ENCODE data around the gene PDGFB. TPM values are rescaled to one million over a fixed set of nuclear protein-coding genes. Genes with fewer than 3 reads are reported as not detected.

PDGFB gene
- total RNA-seq, 1 experiment from 2014 or later: 9.2 TPM

DNA sequence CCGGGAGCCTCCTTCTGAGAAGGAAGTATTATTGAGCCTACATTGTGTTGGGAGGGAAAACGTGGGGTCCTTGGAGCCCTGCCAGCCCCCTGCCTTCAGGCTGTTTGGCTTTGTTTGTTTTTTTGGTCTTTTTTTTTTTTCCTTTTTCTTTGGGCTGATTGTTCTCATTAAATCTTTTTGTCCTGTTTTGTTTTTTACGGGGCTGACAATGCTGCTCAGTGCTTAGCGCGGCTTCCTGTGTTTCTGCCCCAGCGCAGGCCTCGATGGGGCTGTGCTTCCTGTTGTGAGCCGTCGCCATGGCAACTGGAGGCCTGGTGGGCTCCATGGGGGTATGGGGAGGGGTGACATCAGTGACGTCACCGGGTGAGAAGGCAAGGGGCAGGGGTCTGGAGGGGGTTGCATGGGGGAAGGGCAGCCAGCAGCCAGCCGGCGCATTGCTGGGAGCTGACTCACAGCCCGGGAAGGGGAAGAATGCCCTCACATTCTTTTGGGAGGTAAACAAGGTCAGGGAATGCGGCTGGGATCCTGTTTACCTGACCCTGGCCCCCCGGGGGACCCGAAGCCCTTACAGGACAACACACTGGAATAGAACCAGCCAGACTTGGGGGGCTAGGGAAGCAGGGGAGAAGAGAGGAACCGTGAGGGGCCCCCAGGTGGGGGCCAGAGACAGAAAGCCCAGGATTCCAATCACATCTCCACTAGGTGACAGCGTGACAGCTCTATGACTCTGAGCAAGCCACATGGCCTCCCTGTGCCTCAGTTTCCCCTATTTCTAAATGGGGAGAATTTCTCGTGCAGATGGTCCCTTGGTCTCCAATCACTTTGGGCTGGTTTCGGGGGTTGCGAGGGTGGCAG is 70.1 kb downstream of the PDGFB start:
- ChIA-PET CTCF (interaction anchor here (0.7 to 4.0 kb wide), 10 partner anchors 39 to 340 kb away, joined by 3 to 19 read pairs (median 3); no protein-coding TSS in a partner anchor), POLR2A (interaction anchor here (0.9 to 6.2 kb wide), 8 partner anchors 39 to 137 kb away, joined by 3 to 45 read pairs (median 6); no protein-coding TSS in a partner anchor)
- no peak overlapping the region for H3K4me3 Mint-ChIP-seq
- ATAC-seq (peak; percentile 63), DNase-seq (ENCODE audit: low spot score) (peak; percentile 99)
- H3K9me3 Mint-ChIP-seq: no peaks in the 10 kb centered on the region
- H3K27ac Mint-ChIP-seq: peak overlapping the region; percentile 100
- no peaks in the 10 kb centered on the region for H3K27me3 Mint-ChIP-seq (ENCODE audit: low read depth)
- H3K36me3 Mint-ChIP-seq: no peaks in the 10 kb centered on the region
- H3K4me1 Mint-ChIP-seq: peaks cover 88% of the 10 kb centered on the region
- TF ChIP-seq CREB1 (CRISPR knock-in tag; IDR thresholded peaks at IDR 0.05) (0 out of 2 replicates have a peak, but pooled peaks have one; percentile 67), FOXP1 (CRISPR knock-in tag; IDR thresholded peaks at IDR 0.05; ENCODE audit: borderline replicate concordance) (peak; percentile 89; the same call in 1 of the 2 replicates), TEAD4 (CRISPR knock-in tag; IDR thresholded peaks at IDR 0.05) (peak; percentile 94), JUN (CRISPR knock-in tag; IDR thresholded peaks at IDR 0.05) (peak; percentile 93; the same call in 1 of the 2 replicates), ZNF423 (CRISPR knock-in tag; IDR thresholded peaks at IDR 0.05) (peak; percentile 11), EMX1 (CRISPR knock-in tag; IDR thresholded peaks at IDR 0.05) (0 out of 2 replicates have a peak, but pooled peaks have one; percentile 6), ZNF396 (CRISPR knock-in tag; IDR thresholded peaks at IDR 0.05; ENCODE audit: borderline replicate concordance) (peak; percentile 10; the same call in 1 of the 2 replicates), GABPB1 (CRISPR knock-in tag; IDR thresholded peaks at IDR 0.05) (peak; percentile 50; the same call in 1 of the 2 replicates), TEAD1 (CRISPR knock-in tag; IDR thresholded peaks at IDR 0.05) (peak; percentile 99), ZBTB21 (CRISPR knock-in tag; IDR thresholded peaks at IDR 0.05; ENCODE audit: borderline replicate concordance) (peak; percentile 98), ETV6 (CRISPR knock-in tag; IDR thresholded peaks at IDR 0.05) (peak; percentile 68; the same call in 1 of the 2 replicates), RORB (CRISPR knock-in tag; IDR thresholded peaks at IDR 0.05) (no peak), FOXK1 (CRISPR knock-in tag; IDR thresholded peaks at IDR 0.05) (peak; percentile 99), NFE2L1 (CRISPR knock-in tag; IDR thresholded peaks at IDR 0.05) (peak; percentile 17; the same call in 1 of the 2 replicates), CREM (CRISPR knock-in tag; IDR thresholded peaks at IDR 0.05) (peak; percentile 89; the same call in 1 of the 2 replicates)
- TF ChIP-seq, protein P1, sequence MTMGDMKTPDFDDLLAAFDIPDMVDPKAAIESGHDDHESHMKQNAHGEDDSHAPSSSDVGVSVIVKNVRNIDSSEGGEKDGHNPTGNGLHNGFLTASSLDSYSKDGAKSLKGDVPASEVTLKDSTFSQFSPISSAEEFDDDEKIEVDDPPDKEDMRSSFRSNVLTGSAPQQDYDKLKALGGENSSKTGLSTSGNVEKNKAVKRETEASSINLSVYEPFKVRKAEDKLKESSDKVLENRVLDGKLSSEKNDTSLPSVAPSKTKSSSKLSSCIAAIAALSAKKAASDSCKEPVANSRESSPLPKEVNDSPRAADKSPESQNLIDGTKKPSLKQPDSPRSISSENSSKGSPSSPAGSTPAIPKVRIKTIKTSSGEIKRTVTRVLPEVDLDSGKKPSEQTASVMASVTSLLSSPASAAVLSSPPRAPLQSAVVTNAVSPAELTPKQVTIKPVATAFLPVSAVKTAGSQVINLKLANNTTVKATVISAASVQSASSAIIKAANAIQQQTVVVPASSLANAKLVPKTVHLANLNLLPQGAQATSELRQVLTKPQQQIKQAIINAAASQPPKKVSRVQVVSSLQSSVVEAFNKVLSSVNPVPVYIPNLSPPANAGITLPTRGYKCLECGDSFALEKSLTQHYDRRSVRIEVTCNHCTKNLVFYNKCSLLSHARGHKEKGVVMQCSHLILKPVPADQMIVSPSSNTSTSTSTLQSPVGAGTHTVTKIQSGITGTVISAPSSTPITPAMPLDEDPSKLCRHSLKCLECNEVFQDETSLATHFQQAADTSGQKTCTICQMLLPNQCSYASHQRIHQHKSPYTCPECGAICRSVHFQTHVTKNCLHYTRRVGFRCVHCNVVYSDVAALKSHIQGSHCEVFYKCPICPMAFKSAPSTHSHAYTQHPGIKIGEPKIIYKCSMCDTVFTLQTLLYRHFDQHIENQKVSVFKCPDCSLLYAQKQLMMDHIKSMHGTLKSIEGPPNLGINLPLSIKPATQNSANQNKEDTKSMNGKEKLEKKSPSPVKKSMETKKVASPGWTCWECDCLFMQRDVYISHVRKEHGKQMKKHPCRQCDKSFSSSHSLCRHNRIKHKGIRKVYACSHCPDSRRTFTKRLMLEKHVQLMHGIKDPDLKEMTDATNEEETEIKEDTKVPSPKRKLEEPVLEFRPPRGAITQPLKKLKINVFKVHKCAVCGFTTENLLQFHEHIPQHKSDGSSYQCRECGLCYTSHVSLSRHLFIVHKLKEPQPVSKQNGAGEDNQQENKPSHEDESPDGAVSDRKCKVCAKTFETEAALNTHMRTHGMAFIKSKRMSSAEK (CRISPR knock-in tag; IDR thresholded peaks at IDR 0.05; ENCODE audit: borderline replicate concordance): peak; percentile 96
- TF ChIP-seq, protein P2, sequence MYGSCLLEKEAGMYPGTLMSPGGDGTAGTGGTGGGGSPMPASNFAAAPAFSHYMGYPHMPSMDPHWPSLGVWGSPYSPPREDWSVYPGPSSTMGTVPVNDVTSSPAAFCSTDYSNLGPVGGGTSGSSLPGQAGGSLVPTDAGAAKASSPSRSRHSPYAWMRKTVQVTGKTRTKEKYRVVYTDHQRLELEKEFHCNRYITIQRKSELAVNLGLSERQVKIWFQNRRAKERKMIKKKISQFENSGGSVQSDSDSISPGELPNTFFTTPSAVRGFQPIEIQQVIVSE (CRISPR knock-in tag; IDR thresholded peaks at IDR 0.05; ENCODE audit: borderline replicate concordance): no peak
- TF ChIP-seq, protein P3, sequence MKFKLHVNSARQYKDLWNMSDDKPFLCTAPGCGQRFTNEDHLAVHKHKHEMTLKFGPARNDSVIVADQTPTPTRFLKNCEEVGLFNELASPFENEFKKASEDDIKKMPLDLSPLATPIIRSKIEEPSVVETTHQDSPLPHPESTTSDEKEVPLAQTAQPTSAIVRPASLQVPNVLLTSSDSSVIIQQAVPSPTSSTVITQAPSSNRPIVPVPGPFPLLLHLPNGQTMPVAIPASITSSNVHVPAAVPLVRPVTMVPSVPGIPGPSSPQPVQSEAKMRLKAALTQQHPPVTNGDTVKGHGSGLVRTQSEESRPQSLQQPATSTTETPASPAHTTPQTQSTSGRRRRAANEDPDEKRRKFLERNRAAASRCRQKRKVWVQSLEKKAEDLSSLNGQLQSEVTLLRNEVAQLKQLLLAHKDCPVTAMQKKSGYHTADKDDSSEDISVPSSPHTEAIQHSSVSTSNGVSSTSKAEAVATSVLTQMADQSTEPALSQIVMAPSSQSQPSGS (CRISPR knock-in tag; IDR thresholded peaks at IDR 0.05; ENCODE audit: borderline replicate concordance, low read depth): peak; percentile 23; the same call in 1 of the 2 replicates
- TF ChIP-seq, protein P4, sequence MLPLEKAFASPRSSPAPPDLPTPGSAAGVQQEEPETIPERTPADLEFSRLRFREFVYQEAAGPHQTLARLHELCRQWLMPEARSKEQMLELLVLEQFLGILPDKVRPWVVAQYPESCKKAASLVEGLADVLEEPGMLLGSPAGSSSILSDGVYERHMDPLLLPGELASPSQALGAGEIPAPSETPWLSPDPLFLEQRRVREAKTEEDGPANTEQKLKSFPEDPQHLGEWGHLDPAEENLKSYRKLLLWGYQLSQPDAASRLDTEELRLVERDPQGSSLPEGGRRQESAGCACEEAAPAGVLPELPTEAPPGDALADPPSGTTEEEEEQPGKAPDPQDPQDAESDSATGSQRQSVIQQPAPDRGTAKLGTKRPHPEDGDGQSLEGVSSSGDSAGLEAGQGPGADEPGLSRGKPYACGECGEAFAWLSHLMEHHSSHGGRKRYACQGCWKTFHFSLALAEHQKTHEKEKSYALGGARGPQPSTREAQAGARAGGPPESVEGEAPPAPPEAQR (CRISPR knock-in tag; IDR thresholded peaks at IDR 0.05): no peak
- TF ChIP-seq, protein P5, sequence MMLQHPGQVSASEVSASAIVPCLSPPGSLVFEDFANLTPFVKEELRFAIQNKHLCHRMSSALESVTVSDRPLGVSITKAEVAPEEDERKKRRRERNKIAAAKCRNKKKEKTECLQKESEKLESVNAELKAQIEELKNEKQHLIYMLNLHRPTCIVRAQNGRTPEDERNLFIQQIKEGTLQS (CRISPR knock-in tag; conservative IDR thresholded peaks at IDR 0.05): peak; percentile 92
- TF ChIP-seq, protein P6, sequence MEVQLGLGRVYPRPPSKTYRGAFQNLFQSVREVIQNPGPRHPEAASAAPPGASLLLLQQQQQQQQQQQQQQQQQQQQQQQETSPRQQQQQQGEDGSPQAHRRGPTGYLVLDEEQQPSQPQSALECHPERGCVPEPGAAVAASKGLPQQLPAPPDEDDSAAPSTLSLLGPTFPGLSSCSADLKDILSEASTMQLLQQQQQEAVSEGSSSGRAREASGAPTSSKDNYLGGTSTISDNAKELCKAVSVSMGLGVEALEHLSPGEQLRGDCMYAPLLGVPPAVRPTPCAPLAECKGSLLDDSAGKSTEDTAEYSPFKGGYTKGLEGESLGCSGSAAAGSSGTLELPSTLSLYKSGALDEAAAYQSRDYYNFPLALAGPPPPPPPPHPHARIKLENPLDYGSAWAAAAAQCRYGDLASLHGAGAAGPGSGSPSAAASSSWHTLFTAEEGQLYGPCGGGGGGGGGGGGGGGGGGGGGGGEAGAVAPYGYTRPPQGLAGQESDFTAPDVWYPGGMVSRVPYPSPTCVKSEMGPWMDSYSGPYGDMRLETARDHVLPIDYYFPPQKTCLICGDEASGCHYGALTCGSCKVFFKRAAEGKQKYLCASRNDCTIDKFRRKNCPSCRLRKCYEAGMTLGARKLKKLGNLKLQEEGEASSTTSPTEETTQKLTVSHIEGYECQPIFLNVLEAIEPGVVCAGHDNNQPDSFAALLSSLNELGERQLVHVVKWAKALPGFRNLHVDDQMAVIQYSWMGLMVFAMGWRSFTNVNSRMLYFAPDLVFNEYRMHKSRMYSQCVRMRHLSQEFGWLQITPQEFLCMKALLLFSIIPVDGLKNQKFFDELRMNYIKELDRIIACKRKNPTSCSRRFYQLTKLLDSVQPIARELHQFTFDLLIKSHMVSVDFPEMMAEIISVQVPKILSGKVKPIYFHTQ (CRISPR knock-in tag; IDR thresholded peaks at IDR 0.05): peak; percentile 75; the same call in 1 of the 2 replicates
- TF ChIP-seq, protein P7, sequence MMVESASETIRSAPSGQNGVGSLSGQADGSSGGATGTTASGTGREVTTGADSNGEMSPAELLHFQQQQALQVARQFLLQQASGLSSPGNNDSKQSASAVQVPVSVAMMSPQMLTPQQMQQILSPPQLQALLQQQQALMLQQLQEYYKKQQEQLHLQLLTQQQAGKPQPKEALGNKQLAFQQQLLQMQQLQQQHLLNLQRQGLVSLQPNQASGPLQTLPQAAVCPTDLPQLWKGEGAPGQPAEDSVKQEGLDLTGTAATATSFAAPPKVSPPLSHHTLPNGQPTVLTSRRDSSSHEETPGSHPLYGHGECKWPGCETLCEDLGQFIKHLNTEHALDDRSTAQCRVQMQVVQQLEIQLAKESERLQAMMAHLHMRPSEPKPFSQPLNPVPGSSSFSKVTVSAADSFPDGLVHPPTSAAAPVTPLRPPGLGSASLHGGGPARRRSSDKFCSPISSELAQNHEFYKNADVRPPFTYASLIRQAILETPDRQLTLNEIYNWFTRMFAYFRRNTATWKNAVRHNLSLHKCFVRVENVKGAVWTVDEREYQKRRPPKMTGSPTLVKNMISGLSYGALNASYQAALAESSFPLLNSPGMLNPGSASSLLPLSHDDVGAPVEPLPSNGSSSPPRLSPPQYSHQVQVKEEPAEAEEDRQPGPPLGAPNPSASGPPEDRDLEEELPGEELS (CRISPR knock-in tag; IDR thresholded peaks at IDR 0.05): peak; percentile 99

Data from WTC11 (cell line).